GM18526 (cell line): ENCODE data around the gene MEOX1.

Experiments used
- POLR2A ChIP-seq: IDR thresholded peaks from 3 replicates; pipeline ENCODE4 v1.6.1; 2011; ENCODE audit not compliant: insufficient read length; ENCODE audit errors: extremely low read depth

MEOX1 gene

DNA sequence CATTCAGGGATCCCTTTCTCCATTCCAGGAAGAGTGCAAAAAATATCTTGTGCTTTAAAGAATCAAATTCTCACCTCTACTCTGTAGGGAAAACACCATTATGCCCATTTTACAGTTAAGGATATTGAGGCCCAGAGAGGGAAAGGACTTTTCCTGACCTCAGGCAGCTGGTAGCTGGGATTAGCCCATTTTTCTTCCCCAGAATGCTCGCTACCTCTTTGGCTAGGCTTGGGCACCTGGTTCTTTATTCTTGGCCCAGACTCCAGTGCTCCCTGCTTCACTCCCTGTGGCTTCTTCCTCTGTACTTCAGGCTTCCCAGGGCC is 45.7 kb downstream of the MEOX1 start:
- TF ChIP-seq POLR2A: no peak

DNA sequence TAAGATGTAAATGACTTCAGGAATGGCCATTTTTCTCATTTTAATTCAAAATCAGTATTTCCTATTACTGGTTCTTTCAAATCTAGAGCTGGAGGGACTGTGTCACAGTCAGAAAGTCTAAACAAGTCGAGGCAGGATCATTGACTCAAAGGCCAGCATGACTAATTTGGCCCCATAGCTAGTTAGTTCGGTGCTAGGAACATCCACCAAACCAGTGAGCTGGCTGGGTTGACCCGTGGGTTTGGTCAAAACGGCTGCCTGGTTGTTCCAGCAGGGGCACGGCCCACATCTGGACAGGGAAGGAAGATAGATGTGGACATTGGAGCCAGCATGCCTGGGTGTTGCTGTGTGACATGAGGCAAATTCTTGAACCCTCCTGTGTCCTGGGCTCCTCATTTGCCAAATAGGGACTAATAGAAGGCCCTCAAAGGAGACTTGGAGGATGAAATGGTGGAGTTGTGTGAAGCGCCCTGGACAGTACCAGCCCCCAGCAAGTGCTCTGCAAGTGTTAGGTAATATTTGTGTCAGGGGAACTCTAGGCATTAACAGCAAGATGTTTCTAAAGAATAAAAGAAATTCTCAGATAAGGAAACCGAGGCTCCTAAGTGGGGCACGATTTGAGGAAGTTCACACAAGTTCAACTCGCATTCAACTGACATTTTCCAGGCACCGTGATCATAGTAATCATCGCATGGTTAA is 46.2 kb downstream of the MEOX1 start:
- TF ChIP-seq POLR2A: no peak

DNA sequence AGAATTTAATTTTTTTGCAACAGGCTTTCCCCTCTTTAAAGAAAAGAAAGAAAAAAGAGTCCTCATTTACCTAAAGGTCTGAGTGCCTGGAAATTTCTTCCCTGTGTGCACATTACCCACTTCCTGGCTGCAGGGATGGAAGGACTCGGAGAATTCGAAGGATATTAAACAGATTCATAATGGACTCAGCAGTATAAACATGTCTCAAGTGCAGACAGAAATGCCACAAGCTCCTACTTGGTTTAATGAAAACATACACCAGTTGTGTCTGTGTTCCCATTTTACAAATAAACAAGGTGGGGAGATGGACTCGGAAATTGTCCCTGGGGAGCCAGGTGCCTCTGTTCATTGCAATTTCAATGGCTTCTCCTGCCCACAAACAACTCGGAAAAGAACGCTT is 47.2 kb downstream of the MEOX1 start:
- TF ChIP-seq POLR2A: no peak

DNA sequence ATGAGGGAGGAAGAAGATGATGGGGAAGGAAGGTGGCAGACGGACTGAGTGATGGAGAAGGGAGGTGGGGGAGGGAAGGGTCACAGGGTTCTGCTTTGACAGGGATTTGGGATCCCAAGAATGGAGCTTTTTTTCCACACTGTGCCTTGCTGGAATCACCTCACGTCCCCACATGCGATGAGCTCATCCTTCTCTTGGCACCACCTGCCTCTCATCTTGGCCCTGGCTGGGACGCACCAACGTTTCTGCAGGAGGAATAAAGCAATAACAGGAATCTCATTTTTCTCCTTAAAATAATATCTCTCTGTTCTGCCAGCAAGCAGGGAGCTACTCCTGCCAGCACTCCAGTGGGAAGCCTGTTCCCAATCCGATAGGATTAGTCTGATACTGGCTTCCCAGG is 47.8 kb downstream of the MEOX1 start:
- no peak for TF ChIP-seq POLR2A

DNA sequence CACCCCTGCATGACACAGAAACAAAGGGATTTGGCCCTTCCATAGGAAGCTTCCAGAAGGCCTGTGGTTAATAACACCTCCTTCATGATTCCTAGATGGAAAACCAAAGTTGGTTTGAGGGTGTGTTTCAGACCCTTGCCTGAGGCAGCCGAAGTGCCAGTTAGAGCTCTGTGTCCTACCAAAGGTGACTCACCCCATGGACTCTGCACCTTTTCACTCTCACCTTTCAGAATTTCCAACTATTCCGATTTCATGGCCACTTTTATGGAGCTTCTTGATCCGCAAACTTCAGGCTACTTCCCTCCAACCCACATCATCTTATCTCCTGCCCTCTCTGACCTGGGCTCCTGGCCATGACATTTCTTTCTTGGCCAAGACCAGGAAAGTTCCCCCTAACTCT is 49.2 kb downstream of the MEOX1 start:
- no peak for TF ChIP-seq POLR2A

DNA sequence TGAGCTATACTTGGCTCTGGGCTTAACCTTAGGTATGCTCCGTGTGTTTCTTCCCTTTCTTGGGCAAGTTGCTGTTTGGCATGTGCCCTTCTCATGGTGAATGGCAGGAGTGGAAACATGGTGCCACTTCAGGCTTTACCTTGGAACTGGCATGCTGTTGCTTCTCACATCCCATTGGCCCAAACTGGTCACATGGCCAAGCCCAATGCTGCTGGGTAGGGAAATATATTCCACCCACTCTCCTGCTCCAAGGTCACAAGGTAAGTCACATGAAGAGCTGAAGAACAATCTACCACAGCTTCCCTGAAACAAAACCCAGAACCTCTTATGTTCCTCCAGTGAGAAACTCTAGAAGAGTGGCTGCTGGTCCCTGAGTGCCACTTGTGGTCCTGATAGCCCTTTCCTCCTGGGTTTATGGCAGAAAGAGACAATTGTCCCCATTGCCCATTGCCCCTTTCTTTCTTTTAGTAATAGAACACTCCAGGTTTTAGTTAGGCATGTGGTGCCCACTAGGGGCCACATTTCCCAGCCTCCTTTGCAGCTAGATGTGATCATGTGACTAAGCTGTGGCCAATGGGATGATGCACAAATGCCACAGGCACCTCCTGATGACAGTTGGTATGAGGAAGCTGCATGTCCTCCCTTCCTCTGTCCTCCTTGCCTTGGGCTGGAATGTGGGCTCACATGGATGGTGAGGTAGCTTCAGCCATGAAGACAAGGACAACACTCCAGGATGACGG is 50.3 kb downstream of the MEOX1 start:
- TF ChIP-seq POLR2A: no peak

DNA sequence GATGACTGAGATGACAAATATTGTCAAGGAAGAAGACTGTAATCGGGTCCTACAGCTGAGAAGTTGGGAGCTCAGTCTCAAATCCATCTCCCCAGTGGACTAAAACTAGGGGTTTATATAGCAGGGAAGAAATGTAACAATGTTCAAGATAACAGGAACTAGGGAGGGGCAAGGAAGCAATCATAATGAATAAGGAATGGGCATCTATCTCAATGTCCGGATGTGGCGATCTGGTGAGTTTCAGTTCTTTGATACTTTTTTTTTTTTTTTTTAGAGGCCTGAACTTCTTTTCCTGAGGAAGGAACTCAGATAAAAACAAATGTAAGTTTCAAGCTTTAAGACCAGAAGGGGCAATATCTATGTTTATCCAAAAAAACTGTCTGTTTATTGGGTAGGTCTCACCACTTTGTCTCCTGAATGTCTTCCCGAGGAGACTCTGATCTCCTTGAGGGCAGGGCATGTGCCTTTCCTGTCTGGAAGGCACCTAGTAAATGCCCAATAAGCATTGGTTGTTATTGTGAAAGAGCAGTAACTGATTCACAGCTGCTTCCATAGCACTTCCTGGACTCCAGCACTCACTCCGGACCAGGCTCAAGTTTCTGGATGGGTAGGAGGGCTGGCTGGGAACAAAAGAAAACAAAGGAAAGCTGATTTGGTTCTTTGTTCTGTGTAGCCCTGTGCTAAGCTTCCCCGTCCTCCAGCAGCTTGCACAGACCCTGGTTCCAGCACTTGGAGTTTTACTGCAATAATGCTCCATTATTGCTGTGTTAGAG is 51.9 kb downstream of the MEOX1 start:
- TF ChIP-seq POLR2A: no peak

DNA sequence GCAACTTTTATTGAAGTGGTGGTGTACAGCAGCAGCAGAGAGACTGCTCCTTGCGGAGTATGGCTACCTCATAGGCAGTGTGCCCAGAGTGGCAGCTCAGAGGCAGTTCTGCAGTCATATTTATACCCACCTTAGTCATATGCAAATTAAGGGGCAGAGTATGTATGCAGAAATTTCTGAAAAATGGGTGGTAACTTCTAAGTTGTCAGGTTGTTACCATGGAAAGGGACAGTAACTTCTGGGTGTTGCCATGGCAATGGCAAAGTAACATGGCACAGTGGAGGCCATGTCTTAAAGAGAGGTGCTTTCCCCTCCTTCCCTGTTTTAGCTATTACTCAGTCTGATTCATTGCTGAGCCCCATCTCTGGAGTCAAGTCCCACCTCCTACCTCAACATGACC is 53.4 kb downstream of the MEOX1 start:
- TF ChIP-seq POLR2A: no peak

DNA sequence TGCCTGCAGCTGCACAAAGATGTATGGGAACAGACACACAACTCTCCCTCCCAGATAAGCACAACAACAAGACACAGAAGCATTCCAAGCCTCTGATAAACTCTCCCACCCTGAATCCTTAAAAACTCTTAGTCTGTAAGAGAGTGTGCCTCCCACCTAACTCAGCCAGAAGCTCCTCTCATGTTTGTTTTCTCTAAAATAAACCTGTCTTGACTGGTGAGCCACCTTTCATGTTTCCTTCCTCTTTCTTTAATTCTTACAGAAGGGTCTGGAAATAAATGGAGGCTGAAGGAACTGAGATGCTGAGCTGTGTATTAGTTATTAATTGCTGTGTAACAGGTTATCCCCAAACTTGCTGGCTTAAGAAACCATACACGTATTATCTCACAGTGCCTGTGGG is 57.2 kb downstream of the MEOX1 start:
- no peak for TF ChIP-seq POLR2A

DNA sequence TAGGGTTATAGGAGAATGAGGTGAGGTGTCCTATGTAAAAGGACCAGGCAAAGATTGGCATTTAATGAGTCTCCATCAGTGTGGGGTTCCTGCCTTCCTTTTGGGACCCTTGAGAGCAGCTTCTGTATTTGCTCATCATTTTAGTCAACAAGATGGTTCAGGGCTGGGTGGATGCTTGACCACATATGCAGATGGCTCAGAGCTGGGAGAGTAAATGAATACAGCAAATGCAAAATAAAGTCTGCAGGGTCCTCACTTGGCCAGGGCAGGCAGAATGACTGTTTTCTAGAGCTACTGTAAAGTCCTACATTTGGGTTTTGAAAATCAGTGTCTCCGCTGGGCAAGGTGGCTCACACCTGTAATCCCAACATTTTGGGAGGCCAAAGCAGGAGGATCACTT is 58.4 kb downstream of the MEOX1 start:
- TF ChIP-seq POLR2A: no peak

DNA sequence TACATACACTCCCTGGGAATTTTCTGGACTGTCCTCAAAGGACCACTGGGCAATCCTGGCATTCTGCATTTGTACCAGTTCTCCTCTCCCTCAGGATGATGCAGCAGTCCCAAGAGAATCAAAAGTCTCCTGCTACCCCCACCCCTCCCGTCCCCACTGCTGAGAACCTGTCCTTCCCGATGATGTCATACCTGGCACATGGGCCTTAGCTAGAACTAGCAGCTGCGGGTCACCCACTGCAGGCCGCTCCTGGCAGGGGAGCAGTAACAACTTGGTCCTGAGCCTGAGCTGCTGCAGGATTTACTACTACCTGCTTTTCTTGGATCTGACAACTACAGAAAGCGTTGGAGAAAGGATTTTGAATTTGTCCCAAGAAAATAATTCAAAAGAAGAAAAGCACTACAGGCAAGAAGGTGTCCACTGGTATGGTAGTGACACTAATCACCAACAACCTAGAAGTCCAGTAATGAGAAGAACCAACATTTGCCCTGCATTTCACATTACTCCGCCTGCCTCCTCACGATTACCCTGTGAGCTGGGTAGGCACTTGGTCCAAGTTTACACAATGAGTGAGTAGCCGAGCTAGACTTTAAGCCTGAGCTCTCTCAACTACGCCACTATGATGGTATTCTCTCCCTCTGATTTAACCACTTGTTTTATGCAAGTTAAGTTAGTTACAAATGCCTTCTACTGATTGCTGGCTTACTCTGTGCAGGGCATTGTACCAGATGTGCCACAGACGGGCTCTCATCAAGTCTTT is 60.3 kb downstream of the MEOX1 start:
- no peak for TF ChIP-seq POLR2A

DNA sequence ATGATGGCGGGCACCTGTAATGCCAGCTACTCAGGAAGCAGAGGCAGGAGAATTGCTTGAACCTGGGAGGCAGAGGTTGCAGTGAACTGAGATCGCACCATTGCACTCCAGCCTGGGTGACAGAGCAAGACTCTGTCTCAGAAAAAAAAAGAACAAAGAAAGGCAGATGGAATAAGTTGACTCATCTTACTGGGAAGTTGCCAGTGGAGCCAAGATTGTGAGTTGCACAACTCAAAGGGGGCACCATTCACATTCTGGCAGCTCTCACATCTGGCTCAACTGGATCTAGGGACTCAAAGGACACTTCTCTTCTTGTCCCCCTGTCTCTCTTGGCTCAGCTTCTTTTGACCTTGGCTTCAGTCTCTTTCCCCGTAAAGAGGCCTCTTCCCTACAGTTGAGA is 61.9 kb downstream of the MEOX1 start:
- TF ChIP-seq POLR2A: no peak

DNA sequence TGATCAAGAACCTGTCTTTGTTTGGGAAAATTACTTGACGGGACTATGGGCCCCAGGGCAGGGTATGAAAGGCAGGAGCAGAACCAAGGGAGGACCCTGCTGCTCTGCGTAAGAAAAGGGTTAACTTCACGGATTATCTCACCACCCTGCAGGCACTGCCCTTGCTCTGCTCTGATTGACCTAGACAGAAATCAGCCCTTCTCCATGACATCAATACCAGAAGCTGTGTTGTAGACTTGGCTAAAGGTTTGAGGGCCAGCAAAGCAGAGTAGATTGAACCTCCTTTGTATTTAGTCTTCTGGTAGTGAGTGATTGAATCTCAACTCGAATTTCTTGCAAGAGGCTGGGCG is 62.7 kb downstream of the MEOX1 start:
- no peak for TF ChIP-seq POLR2A

DNA sequence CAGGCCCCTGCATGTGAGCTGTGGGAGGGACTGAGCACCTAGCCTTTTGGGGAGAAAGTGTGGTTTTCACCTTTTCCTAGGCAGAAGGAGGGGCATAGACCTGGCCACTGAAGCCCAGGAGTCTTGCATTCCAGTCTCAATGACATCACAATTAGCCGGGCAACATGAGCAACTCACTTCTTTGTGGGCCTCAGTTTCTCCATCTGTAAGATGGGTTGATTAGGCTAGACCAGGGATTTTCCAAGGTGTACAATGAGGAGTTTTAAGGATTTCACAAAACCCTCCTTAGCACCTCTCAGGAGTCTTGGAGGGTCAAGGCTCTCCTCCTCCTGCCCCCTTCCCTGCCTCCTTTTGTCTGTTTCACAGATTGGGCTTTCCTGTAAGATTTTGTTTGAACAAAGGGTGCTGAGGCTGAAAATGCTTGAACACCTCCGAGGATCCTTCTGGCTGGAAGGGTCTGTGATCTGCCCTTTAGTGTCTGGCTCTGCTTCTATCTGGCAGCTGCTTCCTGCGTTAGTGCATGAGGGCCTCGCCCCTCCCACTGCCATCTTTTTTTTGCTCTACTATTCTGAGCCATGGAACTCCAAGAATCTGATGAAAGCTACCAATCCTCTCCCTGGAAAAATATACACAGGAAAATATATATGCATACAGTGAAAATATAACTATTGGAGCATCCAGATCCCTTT is 63.2 kb downstream of the MEOX1 start:
- TF ChIP-seq POLR2A: no peak
